ENCODE results near the gene DGKI.

DNA sequence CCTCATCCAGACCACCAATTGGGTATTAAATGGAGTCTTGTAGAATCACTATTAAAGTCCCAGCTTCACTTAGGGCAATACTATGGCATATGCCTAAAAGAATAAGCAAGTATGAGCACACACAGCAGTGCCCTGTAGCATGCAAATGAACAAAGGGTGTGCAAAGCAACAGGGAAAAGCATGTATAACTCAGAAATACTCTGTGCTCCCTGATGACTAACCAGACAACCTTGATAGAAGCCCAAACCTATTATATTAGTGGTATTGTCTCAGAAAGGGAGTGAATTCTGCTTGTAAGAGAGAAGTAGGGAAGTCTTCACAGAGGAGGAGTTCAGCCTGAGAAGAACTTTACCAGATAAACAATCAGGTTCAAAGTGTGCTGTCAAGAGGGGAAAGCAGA lies 131.2 kb downstream of the DGKI start:
- TF ChIP-seq CTCF (IDR thresholded peaks at IDR 0.05) (no peak), EP300 (IDR thresholded peaks at IDR 0.05) (no peak), POLR2AphosphoS5 (IDR thresholded peaks at IDR 0.05) (no peak), POLR2A (IDR thresholded peaks at IDR 0.05) (no peak)

All from stomach (tissue), 4 donors.